HG03457 (cell line): Measurements from ENCODE around the gene HCFC1.

Experiments used
- ATAC-seq: cut with Tn5 transposase; IDR thresholded peaks from one replicate; pipeline ENCODE4 v1.9.1; 2021; ENCODE audit warnings: moderate number of reproducible peaks; ENCODE audit not compliant: unreplicated experiment

HCFC1 gene

DNA sequence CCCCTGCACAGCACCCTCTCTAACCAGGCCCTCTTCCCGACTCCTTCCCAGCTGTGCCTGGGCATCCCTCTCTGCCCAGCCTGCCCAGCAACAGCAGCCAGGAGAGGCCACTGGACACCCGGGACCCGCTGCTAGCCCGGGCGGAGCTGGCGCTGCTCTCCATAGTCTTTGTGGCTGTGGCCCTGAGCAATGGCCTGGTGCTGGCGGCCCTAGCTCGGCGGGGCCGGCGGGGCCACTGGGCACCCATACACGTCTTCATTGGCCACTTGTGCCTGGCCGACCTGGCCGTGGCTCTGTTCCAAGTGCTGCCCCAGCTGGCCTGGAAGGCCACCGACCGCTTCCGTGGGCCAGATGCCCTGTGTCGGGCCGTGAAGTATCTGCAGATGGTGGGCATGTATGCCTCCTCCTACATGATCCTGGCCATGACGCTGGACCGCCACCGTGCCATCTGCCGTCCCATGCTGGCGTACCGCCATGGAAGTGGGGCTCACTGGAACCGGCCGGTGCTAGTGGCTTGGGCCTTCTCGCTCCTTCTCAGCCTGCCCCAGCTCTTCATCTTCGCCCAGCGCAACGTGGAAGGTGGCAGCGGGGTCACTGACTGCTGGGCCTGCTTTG, 66.0 kb downstream of the HCFC1 start:
- no peak for ATAC-seq

- ATAC-seq = no peak
Measured at GRCh38 chrX:153903991-153904957, 67.3 kb downstream of the HCFC1 start, which contains the start of gene AVPR2. AVPR2 (plus strand) TSS chrX:153904673; CDS start chrX:153905146, 473 bp downstream.

- ATAC-seq = no peak
Measured at GRCh38 chrX:153903238-153903980, 68.2 kb downstream of the HCFC1 start.

DNA sequence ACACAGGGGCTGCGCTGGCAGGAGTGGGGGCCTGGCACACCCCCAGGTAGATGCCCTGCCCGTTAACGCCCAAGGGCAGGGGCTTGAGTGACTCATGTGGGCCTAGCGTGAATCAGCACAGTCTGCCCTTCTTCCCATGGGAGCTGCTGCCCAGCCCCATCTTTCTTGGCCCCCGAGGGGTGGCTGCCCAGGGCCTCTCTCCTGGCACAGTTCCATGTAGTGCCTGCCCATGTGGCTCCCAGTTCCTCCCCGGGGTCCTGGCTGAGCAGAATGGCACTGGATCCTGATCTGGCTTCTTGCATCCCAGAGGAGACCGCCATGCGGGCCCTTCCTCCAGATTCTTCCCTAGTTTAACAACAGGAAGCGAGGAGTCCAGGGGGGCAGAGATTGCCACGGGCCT, 69.2 kb downstream of the HCFC1 start:
- ATAC-seq = no peak

- ATAC-seq = no peak
Measured at GRCh38 chrX:153901753-153902140, 69.9 kb downstream of the HCFC1 start.

- no peak for ATAC-seq
Measured at GRCh38 chrX:153900831-153901752, 70.5 kb downstream of the HCFC1 start.

GRCh38 chrX:153897899-153898298, 73.7 kb downstream of the HCFC1 start:
- no peak for ATAC-seq
